Left hindlimb (tissue), 1 donor: ENCODE data around the gene VIPR2.
"Not testable (repeated sequence)": the region's sequence is repeated elsewhere in the genome, so short reads cannot be mapped to it uniquely, and the experiment has no call there.

Experiments used
- DNase-seq: peaks from one replicate; pipeline ENCODE4 v3.0.0-alpha.2; 2018

The VIPR2 gene

GRCh38 chr7:159102681-159103381, 41.8 kb downstream of the VIPR2 start:
- DNase-seq = peak; percentile 21

DNA sequence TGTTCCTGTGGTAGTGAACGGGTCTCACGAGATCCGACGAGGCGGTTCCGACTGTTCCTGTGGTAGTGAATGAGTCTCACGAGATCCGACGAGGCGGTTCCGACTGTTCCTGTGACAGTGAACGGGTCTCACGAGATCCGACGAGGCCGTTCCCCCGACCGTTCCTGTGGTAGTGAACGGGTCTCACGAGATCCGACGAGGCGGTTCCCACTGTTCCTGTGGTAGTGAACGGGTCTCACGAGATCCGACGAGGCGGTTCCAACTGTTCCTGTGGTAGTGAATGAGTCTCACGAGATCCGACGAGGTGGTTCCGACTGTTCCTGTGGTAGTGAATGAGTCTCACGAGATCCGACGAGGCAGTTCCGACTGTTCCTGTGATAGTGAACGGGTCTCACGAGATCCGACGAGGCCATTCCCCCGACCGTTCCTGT, 43.0 kb downstream of the VIPR2 start:
- DNase-seq = not testable (repeated sequence)

GRCh38 chr7:159101083-159101395, 43.6 kb downstream of the VIPR2 start:
- not testable (repeated sequence) for DNase-seq

DNA sequence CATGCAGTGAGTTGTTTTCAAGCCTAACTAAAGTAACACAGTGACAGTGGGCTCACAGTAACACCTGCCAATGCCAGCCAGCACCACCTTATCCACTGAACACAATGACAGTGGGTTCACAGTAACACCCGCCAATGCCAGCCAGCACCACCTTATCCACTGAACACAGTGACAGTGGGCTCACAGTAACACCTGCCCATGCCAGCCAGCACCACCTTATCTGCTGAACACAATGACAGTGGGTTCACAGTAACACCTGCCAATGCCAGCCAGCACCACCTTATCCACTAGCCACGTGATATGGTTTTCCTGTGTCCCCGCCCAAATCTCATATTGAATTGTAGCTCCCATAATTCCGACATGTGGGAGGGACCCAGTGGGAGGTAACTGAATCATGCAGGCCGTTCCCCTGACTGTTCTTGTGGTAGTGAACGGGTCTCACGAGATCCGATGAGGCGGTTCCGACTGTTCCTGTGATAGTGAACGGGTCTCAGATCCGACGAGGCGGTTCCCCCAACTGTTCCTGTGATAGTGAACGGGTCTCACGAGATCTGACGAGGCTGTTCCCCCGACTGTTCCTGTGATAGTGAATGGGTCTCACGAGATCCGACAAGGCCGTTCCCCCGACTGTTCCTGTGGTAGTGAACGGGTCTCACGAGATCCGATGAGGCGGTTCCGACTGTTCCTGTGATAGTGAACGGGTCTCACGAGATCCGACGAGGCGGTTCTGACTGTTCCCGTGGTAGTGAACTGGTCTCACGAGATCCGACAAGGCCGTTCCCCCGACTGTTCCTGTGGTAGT, 44.2 kb downstream of the VIPR2 start:
- peak; percentile 2 for DNase-seq

- DNase-seq = peak; percentile 8
Observed at GRCh38 chr7:159099711-159100231, 44.9 kb downstream of the VIPR2 start.

DNA sequence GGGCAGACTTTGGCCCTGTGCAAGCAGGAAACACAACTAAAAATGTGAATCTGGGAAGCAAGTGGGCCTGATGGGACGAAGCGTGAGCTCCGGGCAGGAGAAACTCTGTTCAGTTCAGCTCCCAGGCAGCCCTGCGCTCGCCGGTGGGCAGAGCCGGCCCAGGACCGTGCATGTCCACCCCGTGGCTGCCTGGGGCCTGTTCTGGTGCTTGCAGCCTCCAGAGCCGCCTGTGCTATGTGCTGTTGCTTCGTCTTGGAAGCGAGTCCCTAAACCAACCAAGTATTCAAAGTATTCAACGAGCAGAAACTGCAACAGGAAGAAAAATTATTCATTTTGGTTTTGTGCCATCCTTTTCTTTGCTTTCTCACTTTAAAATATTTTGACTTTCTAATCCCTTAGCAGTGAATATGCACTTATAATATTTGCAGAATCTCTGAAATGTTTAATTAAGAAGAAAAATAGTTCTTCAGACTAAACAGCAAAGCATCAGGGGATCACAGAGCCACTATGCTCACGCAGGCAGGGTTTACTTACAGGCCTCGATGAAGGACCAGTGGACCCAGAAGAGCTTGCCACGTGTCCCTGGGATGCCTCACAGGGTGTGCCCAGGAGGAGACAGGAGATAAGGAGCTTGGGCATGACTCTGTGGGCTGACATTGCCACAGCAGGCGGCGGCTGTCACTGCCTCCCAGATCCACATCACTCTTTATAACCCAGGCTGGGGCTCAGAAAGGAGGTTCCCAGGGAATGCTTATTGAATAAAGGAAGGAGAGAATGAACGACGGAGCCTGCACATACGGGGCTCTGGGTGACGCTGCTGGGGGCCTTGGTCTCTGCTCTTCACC, 45.6 kb downstream of the VIPR2 start:
- no peak for DNase-seq

DNA sequence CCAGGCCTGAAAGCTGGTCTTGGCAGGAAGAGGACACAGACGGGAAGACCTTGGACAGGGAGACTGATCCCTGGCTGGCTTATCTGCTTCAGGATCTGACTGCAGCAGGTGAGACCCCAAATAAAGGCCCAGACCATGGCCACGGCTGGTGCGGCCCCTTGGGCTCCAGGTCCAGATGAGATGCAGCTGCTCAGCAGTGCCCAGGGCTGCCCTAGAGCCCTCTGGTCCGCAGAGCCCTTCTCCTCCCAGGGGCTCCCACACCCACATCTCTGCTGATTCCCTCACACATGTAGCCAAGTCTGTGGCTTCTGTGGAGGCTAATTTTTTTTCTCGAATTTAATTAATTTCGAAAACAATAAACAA, 46.3 kb downstream of the VIPR2 start:
- DNase-seq = no peak

DNA sequence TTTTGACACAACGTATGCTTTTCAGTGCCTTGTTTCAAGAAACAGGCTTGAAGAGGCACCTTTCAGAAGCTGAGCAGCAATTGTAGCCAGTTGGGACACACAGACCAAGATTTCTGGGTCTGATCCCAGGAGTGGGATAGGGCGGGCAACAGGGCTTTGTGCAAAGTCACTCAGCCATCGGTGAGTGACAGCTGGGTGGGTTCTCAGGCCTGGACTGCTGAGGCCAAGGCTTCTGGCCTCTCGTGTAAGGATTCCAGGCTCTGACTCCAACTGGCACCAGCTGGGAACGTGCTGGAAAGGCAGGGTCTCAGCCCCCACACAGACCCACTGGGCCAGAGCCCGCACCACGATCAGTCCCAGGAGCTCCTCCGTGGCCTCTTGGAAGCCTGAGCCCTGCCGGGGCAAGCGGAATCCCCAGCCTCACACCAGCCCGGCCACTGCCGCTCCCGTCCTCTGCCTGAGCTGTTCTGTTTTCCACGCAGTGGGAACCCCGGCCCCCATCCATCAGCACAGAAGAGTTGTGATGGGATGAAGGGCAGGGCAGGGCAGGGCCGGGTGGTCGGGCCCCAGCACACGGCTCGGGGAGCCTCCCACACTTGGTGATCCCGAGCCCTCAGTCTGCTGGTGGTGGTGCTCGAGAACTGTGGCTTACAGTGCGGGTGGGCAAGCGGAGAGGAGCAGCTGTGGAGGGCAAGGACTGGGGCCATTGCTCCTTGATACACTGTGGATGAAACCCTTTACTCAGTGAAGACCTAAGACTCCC, 46.8 kb downstream of the VIPR2 start:
- DNase-seq = no peak

DNA sequence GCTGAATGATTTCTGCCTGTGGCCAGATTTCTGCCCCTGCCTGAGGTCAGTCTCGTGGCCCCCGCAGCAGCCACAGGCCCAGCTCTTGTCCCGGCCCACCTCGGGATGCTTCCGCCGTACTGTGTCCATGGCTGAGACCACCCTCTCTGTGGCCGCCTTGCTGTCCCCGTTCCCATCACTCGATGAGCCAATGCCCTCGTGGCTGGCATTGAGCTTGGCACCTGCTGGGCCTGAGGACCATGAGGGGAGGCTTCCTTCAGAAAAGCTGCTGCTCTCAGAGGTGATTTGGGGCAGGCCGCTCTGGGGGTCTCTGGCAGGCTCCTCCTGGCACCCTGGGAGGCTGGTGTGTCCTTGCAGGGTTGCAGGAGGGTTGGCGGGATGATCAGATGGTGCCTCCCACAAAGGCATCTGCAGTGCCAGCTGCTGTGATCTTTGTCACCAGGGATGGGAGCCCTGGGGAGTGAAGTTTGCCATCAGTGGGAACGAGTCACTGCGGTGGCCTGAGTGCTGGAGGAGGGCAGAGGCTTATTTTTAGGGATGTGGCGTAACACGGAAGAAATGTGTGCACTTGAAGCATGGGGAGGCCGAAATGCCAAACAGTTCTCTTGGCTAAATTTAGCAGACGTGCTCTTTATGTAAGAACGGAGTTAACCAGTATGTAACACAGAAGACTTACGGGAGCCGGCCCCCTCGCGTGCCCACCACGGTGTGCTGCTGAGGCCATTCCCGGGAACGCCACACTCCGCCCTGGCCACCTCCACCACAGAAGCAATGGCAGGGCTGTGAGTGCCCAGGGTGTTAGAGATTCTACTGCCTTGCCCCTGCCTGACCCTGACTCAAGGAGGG, 47.7 kb downstream of the VIPR2 start:
- DNase-seq = no peak

DNA sequence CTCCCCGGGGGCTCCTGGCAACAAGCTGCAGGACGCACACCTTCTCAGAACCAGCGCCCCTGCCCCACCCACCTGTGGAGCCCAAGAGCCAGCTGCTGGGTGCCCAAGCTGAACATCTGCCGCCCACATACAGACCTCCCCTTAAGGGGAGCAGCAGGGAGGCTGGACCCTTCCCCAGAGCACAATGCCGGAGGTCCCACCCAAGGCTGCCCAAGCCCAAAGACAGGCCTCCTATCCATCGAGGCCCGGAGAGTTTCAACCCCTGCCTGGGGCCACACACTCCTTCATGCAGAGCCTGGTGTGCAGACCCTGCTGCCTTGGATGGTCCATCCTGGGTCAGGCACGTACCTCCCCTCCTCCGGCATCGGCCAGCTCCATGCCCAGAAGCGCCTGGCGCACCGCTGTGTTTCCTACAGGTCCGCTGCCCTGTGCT, 48.7 kb downstream of the VIPR2 start:
- no peak for DNase-seq

GRCh38 chr7:159094919-159095915, 49.5 kb downstream of the VIPR2 start:
- DNase-seq = no peak

DNA sequence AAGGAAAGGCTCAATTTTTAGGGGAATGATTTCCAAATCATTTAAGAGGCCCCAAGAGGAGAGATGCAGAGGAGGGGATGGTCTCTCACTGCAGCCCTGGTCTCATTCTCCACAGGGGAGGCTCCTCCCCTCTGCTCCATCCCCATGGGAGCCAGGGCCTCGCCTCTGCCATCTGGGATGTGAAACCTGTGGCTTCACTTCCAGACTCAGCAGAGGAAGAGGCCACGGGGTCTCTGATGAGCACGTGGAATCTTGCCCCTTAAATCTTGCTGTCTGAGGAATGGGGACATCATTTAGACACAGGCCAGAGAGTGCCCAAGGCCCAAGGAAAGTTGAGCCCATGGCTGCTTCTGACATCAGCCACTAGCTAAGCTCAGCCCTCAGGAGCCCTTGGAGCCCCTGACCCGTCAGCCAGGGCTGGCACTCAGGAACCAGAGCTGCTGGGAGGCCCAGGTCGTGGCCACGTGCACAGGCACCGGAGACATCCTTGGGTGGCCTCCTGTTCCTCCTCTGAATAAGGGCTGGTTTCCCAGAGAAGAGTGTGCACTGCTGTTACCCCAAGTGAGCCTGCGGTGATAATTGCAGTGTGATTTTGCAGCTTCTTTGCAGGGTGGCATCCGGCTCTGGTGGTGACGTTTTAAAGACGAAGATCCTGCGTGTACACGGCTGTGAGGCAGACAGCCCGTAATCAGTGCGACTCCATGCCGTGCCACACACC, 50.5 kb downstream of the VIPR2 start:
- no peak for DNase-seq

GRCh38 chr7:159093351-159093971, 51.2 kb downstream of the VIPR2 start:
- DNase-seq = no peak

GRCh38 chr7:159092701-159093121, 52.0 kb downstream of the VIPR2 start:
- DNase-seq = no peak

GRCh38 chr7:159091480-159092475, 52.9 kb downstream of the VIPR2 start:
- DNase-seq = no peak

- no peak for DNase-seq
Observed at GRCh38 chr7:159091041-159091440, 53.6 kb downstream of the VIPR2 start.

- DNase-seq = no peak
Observed at GRCh38 chr7:159088016-159088865, 56.4 kb downstream of the VIPR2 start.
